ENCODE data around the gene CTSL.
"Not testable (repeated sequence)": the region's sequence is repeated elsewhere in the genome, so short reads cannot be mapped to it uniquely, and the experiment has no call there.

DNA sequence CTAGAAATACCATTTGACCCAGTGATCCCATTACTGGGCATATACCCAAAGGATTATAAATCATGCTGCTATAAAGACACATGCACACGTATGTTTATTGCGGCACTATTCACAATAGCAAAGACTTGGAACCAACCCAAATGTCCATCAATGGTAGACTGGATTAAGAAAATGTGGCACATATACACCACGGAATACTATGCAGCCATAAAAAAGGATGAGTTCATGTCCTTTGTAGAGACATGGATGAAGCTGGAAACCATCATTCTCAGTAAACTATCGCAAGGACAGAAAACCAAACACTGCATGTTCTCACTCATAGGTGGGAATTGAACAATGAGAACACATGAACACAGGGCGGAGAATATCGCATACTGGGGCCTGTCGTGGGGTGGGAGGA is 18.3 kb downstream of the CTSL start:
- TF ChIP-seq, protein P1, sequence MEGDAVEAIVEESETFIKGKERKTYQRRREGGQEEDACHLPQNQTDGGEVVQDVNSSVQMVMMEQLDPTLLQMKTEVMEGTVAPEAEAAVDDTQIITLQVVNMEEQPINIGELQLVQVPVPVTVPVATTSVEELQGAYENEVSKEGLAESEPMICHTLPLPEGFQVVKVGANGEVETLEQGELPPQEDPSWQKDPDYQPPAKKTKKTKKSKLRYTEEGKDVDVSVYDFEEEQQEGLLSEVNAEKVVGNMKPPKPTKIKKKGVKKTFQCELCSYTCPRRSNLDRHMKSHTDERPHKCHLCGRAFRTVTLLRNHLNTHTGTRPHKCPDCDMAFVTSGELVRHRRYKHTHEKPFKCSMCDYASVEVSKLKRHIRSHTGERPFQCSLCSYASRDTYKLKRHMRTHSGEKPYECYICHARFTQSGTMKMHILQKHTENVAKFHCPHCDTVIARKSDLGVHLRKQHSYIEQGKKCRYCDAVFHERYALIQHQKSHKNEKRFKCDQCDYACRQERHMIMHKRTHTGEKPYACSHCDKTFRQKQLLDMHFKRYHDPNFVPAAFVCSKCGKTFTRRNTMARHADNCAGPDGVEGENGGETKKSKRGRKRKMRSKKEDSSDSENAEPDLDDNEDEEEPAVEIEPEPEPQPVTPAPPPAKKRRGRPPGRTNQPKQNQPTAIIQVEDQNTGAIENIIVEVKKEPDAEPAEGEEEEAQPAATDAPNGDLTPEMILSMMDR (conservative IDR thresholded peaks at IDR 0.05; ENCODE audit: low read depth, low read length): not testable (repeated sequence)
- TF ChIP-seq EZH2 (IDR thresholded peaks at IDR 0.05; ENCODE audit: borderline replicate concordance, low read depth, low read length, poor library complexity, severe bottlenecking): not testable (repeated sequence)

All from A673 (cell line).